CD4-positive, alpha-beta T cell treated with Interleukin-10 for 1 hour (primary cell): ENCODE data around the gene CHRM2.

Experiments
- DNase-seq: peaks from one replicate; pipeline ENCODE4 v3.0.0-alpha.2; 2020

Gene CHRM2

GRCh38 chr7:136964347-136964746, 95.9 kb downstream of the CHRM2 start:
- no peak for DNase-seq

DNA sequence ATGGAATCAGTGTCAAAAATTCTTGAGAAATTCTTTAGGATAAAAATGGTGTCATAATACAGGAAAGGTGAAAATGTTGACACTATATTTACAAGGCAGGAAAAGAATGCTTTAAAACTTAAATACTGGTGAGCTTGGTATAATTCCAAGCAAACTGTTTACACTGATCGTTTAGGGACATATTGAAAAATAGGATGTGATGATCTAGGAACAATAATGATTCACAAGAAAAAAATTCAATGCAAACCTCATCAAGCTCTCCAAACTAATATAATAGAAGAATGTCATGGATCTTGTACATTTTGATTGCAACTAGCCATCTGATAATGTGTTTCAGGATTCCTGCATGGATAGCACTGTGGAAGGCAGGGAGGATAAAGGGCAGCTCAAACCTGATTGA, 98.4 kb downstream of the CHRM2 start:
- DNase-seq: no peak

DNA sequence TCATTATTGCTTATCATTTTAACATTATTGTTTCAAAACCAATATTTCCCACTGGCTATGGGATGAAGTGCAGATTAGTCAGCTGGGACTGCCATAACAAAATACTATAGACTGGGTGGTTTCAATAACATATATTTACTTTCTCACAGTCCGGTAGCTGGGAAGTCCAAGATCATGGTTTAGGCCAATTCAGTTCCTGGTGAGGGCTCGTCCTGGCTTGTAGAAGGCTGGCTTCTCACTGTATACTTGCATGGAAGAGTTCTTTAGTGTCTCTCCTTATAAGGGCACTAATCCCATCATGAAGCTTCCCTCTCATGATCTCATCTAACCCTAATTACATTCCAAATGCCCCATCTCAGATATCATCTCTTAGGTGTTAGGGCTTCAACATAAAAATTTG, 101.3 kb downstream of the CHRM2 start:
- no peak for DNase-seq

DNA sequence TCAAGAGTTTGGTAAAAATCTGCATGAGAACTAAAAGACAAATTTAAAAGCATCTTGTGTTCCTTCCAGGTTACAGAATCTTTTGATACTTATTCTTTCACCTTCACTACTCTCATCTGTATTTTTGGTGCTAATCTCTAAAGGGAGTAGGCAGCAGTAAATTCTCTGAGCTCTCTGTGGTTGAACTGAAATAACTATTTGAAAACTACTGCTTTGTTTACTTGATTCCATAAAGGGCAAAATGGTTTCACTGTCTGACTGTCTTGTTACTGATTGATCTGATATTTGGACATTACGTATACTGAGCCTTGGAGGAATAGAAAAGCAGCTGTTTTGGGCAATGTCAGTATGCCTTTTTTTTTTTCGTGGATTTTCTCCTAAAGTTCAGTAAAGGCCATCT, 103.3 kb downstream of the CHRM2 start:
- DNase-seq: no peak

GRCh38 chr7:136976504-136977251, 108.2 kb downstream of the CHRM2 start:
- no peak for DNase-seq

DNA sequence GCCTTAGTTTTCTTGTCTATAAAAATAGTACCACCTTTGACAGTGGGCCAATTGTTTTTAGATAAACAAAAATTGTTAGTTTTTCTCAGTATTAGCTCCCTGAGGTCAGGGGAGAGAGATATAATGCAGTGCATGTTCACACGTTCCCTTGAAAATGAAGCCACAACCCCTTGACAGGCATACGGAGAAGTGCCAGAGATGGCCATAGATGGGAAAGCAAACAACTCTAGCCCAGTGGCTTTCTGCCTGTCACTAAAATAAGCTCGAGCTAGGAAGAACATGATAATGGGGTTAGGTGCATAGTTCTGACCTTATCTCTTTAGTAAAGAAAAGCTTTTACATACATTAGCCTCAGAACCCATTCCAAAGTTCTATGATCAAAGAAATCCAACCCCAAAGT, 124.9 kb downstream of the CHRM2 start:
- DNase-seq: no peak

- DNase-seq: no peak
Observed at GRCh38 chr7:136997735-136998134, 129.3 kb downstream of the CHRM2 start.

DNA sequence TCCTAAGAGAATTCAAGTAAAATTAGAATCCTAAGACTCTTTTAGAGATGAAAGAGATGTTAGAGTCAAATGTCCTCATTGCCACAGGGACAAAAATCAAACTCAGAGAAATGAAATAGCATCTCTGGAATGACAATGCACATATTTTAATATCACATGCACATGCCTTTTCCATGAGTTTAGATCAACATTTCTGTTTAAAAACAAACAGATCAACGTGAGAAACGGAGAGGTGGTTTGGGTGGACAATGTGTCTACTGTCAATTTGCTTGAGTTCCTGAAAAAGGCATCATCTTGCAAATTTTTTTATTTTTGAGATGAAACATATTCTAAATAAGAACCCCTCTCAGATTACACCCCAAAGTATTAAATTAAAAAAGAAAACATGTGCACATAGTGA, 130.0 kb downstream of the CHRM2 start:
- no peak for DNase-seq

GRCh38 chr7:137000621-137001020, 132.2 kb downstream of the CHRM2 start:
- DNase-seq: no peak

- no peak for DNase-seq
Observed at GRCh38 chr7:137001041-137001440, 132.6 kb downstream of the CHRM2 start.

DNA sequence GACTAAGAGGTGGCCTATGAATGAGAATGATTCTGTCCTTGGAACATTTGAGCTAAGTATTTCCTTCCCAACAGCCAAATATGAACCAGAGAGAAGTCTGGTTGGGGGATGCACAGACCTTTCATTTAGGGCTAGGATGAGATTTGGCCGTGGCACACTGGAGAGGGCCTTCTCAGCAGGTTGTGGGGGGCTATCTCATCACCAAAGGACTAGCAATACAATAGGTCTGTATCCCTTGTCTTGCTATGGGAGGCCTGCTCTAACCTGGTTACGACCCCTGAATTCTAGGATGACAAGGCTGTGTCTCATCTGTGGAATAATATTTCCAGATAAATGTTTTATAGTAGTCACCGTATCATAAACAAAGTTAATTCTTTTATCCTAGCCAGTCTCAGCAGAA, 133.0 kb downstream of the CHRM2 start:
- DNase-seq: no peak

DNA sequence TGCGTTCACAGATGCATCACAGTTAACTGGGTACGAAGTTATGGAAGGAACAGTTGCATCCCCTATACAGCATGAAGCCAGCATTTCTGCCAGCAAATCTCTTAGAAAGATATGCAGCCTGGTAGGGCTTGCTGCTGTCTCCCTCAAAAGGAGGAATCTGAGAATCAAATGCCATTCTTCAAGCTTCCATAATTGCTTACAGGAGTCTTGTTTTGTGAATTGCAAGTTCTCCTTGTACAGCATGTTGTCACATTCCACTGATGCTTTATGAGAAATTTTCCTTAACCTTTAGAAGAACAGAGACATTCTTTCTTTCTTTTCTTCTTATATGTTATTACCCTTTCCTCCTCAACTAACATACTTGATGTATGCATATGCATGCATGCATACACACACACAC, 134.6 kb downstream of the CHRM2 start:
- DNase-seq: no peak

DNA sequence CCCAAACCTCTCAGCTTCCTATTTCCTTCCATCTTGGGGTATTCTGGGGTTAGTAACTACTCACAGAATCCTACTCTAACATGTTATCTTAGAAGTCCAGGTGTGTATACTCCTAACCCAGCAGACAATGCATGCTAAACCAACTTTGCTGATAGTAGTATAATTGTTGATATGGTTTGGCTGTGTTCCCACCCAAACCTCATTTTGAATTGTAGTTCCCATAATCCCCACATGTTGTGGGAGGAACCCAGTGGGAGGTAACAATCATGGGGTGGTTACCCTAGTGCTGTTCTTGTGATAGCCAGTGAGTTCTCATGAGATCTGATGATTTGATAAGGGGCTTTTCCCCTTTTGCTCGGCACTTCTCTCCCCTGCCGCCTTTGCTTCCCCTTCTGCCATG, 135.1 kb downstream of the CHRM2 start:
- DNase-seq: no peak

GRCh38 chr7:137005873-137006272, 137.4 kb downstream of the CHRM2 start:
- DNase-seq: no peak

GRCh38 chr7:137006293-137006692, 137.8 kb downstream of the CHRM2 start:
- DNase-seq: no peak

GRCh38 chr7:137007001-137007694, 138.7 kb downstream of the CHRM2 start:
- no peak for DNase-seq

DNA sequence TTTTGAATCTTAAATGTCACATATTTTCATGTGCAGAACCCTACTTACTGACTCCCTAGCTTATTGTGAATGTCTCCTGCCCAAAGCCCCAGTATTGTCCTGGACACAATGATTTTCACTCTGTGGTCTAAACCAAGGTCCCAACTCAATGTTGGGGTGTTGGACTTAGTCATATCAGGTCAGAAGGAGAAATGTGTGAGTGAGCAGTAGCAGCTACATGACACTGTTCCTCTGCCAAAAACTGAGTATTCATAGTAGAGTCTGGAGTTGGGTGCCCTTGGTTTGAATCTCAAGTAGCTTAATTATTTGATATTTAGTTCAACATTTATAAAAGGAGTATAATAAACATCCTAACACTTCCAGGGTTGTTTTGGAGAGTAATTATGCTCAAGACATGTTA, 141.0 kb downstream of the CHRM2 start:
- no peak for DNase-seq

GRCh38 chr7:137015015-137015414, 146.6 kb downstream of the CHRM2 start:
- no peak for DNase-seq

DNA sequence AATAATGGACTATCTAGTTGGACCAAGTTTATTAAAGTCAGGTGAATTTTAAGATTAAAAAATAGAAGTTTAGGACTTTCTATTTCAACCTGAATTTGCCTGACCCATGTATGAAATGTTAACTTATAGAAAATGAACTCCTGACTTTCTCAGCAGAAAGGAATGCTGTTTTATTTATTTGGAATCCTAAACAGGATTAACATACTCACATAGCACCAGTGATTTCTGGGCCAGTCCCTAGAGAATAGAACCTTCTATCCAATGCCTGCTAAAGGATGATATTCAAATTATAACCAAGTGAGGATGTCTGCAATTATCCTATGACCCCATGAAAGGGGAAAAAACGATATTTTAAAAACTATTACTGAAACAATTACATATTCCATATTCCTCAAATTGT, 148.8 kb downstream of the CHRM2 start:
- no peak for DNase-seq

- no peak for DNase-seq
Observed at GRCh38 chr7:137018468-137018867, 150.0 kb downstream of the CHRM2 start.

DNA sequence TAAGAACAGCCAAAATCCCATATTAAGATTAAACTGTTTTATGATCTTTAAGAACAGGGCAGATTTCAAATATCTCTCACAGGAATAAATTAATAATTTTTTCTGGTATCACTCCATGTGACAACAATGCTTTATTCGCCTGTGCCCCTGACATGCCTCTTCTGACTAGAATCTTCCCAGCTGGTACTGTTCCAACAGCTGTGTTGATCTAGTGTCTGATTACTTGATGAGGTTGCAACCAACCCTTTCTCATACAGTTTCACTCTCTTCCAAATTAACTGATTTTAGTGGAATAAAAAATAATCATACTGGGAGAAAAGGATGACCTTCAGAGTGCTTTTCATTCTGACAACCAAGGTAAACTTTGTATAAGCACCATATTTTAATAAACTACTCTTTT, 151.9 kb downstream of the CHRM2 start:
- DNase-seq: no peak

DNA sequence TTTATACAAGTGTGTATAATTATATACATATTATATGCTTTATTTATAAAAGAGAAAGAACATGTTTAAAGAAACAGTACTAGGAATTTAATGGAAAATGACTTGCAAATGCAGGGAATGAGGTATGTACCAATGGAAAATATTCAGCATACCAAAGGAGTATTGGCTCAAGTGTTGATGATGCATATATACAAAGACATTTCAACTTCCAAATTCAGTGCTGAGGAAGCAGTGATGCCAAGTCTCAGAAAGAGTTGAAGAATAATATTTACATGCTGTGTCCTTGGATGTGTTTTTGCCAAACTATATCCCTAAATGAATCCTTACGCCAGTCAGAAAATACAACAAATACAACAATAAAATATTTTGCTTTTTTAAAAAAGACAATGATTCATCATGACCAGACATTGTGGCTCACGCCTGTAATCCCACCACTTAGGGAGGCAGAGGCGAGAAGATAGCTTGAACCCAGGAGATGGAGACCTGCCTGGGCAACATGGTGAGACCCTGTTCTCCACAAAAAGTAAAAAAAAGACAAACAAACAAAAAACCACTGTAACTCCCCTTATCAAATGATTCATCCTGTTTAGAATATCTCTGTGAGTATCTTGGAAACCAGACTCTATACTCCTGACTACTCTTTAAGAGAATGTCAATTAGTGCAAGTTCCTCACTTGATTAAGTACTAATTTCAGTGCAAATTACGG, 157.2 kb downstream of the CHRM2 start:
- DNase-seq: no peak

DNA sequence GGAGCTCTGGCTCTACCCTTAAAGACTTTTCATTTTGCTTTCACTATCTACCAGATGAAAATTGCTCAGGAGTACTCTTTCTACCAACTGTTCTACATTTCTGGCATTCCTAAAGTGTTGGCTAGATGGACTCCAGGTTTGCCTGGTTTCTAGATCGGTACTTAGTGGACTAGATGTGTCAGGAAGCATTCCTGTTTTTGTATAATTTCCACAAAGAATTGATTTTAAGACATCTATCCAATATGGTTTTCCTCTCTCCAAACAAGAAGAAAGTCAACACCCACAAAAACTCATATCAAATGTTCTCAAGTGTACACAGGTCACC, 157.7 kb downstream of the CHRM2 start:
- no peak for DNase-seq

DNA sequence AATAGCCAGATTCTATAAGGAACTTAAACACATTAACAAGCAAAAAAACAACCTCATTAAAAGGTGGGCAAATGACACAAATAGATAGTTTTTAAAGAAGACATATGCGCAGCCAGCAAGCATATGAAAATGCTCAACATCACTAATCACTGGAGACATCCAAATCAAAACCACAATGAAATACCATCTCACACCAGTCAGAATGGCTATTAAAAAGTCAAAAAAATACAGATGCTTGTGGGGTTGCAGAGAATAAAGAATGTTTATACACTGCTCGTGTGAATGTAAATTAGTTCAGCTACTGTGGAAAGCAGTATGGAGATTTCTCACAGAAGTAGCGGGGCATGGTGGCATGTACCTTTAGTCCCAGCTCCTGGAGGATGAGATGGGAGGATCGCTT, 164.0 kb downstream of the CHRM2 start:
- no peak for DNase-seq
